Putamen (tissue), 1 donor: ENCODE data around the gene PCYOX1L.
"Not testable (repeated sequence)": the region's sequence is repeated elsewhere in the genome, so short reads cannot be mapped to it uniquely, and the experiment has no call there.

ENCODE experiments used
- DNase-seq: peaks from one replicate; pipeline ENCODE4 v3.0.0-alpha.2; 2016; ENCODE audit warnings: low spot score

The PCYOX1L gene

GRCh38 chr5:149387081-149387631, 29.3 kb downstream of the PCYOX1L start:
- DNase-seq = no peak

GRCh38 chr5:149387982-149388381, 30.1 kb downstream of the PCYOX1L start:
- DNase-seq = no peak

DNA sequence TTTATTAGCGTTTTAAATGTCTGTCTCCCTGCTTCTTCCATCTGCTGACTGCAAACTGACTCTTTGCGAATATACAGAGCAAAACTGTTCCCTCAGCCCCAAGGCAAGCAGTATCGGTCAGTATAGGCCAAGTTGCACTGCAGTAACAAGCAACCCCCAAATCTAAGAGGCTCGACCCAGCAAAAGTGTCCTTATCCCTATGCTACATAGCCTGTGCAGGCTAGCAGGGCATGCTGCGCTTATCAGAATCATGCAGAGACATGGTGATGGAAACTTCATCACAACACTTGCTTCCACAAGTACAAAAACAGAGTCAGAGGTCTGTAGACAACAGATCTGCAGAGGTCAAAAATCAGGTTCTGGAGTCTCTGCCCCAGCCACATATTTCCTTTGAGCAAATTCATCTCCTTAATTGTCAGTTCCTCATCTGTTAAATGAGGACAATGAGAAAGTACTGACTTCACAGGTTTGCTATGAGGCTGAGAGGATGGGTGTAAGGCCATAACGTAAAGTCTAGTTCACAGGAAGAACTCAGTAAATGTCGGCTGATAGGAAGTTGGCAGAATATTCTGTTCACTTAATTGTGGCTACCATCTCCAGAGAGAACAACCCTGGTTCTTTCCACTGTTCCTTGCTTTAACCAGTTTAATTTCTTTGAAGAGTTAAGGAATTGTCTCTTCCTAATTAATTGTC, 30.8 kb downstream of the PCYOX1L start:
- DNase-seq = no peak

GRCh38 chr5:149389552-149390495, 32.0 kb downstream of the PCYOX1L start:
- no peak for DNase-seq

DNA sequence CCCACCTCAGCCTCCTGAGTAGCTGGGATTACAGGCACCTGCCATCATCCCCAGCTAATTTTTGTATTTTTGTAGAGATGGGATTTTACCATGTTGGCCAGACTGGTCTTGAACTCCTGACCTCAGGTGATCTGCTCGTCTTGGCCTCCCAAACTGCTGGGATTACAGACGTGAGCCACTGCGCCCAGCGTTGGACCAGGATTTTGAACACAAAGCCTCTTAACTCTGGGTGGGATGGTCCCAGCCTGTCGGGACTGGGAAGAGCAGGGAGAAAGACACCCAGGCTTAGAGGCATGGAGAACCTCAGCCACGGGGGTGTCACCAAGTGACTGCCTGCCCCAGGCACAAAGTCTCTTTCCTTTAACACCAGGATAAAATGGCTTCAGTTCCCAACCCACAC, 33.2 kb downstream of the PCYOX1L start:
- not testable (repeated sequence) for DNase-seq

DNA sequence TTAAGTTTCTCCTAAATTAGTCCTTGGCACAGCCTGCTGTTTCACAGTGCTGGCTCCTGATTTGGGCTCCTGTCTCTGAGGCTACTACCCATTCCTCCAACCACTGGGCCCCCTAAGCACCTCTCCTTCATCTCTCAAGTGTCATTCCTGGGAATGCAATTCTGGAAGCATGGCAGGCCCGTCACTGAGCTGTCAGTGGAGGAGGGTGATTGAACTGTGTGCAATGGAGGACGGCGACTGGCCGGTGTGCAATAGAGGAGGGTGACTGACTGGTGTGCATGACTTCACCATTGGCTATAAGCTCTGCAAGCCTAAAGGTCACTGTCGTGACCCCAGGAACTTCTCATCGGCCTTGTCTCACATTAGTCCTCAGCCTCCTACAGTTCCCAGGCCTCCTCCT, 33.7 kb downstream of the PCYOX1L start:
- DNase-seq = no peak

GRCh38 chr5:149392718-149393117, 34.9 kb downstream of the PCYOX1L start:
- DNase-seq = no peak

- DNase-seq = not testable (repeated sequence)
These were observed 37.1 kb downstream of the PCYOX1L start for GRCh38 chr5:149394996-149395395.

- DNase-seq = no peak
These were observed 39.7 kb downstream of the PCYOX1L start for GRCh38 chr5:149397530-149397929.

- DNase-seq = not testable (repeated sequence)
These were observed 41.0 kb downstream of the PCYOX1L start for GRCh38 chr5:149398747-149399266.

- no peak for DNase-seq
These were observed 41.9 kb downstream of the PCYOX1L start for GRCh38 chr5:149399775-149400174.

GRCh38 chr5:149400304-149400703, 42.5 kb downstream of the PCYOX1L start:
- DNase-seq = no peak

DNA sequence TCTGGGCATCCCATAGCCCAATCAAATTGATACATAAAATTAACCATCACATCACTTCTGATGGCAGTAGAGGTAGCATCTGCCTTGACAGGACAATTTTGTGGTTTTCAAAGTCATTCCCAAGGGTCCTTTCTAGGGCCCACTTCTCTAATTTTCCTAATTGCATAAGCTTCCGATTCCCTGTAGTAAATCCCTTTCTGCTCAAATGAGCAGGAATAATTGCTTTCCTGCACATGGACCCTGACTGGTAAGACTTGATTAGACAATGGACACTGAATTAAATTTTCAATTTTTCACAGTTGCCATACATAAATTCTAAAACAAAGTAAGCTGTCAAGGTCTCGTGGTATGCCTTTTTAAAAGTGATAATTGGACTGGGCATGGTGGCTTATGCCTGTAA, 43.2 kb downstream of the PCYOX1L start:
- DNase-seq = no peak

DNA sequence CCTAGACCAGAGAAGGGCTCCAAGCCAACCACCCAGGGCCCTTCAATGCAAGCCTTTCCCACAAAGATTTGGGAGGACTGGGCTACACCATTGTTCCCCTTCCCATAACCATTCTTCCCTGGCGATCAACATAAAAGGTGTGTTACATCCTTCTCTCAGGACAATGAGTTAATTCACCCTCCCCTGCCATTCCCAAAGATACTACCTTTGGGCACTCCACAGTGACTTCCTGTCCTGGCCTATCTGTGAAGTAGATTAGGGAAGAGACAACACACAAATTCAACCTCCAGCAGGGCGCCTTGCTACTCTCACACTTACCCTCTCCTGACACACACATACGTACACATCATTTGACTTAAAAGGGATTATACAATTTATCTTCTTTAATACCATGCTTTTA, 44.4 kb downstream of the PCYOX1L start:
- DNase-seq = no peak

GRCh38 chr5:149403923-149404745, 46.3 kb downstream of the PCYOX1L start:
- DNase-seq = no peak

- DNase-seq = no peak
These were observed 47.1 kb downstream of the PCYOX1L start for GRCh38 chr5:149404746-149405549.

DNA sequence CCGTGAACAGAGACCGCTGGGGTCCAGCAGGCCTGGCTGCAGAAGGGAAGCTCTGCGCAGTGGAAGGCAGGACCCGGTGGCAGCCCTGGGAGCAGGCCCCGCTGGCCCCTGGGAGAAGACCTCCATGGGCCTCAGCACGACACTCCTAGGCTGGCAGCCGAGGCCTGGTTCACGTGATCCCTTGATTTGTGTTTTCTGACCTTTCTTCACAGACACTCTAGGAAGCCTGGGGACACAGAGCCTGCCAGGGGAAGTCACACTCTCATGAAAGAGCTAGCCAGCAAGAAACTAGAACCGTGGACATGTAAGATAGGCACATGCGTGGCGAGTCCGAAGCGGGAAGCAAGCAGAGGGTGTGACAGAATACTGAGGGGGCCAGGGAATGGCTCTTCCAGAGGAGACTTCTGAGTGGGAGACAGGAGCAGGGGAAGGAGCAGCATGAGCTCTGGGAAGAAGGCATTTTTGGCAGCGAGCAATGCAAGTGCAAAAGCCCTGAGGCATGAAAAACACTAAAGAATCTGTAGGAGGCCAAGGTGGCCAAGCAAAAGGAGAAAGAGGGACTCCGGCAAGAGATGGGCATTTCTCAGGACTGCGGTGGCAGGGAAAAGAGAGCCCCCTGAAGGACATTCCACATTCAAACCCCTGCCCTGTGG, 47.8 kb downstream of the PCYOX1L start:
- no peak for DNase-seq

- DNase-seq = no peak
These were observed 48.5 kb downstream of the PCYOX1L start for GRCh38 chr5:149406203-149406978.

GRCh38 chr5:149406979-149407306, 49.1 kb downstream of the PCYOX1L start:
- no peak for DNase-seq
